Colonic mucosa (tissue), 4 donors: ENCODE measurements around the gene TMEM236. TPM values are rescaled to one million over a fixed set of nuclear protein-coding genes. Genes with fewer than 3 reads are reported as not detected.
A peak's percentile ranks its signal among the peaks of the same experiment; 100 is the strongest.

ENCODE experiments used
- DNase-seq: peaks from one replicate; pipeline ENCODE4 v3.0.0-alpha.2; 2020
- H3K27ac ChIP-seq: fragments of 200-600 bp; one replicate; pipeline ENCODE4 v1.8.0; 2021
- H3K27me3 ChIP-seq: fragments of 200-600 bp; one replicate; pipeline ENCODE4 v1.8.0; 2021
- H3K36me3 ChIP-seq: fragments of 200-600 bp; one replicate; pipeline ENCODE4 v1.8.0; 2021
- H3K4me1 ChIP-seq: fragments of 200-600 bp; one replicate; pipeline ENCODE4 v1.8.0; 2021; ENCODE audit warnings: mild to moderate bottlenecking
- H3K4me3 ChIP-seq: fragments of 200-600 bp; one replicate; pipeline ENCODE4 v1.8.0; 2021
- H3K9ac ChIP-seq, 2 donors: one replicate each; pipeline ENCODE4 v1.7.0; 2013; ENCODE audit warnings: control low read depth in 2 of 2, low read depth in 2 of 2, low read length in 2 of 2
- H3K9me3 ChIP-seq: fragments of 200-600 bp; one replicate; pipeline ENCODE4 v1.8.0; 2021
- intact Hi-C: fragments of 100-400 bp; cut with DNase I; formaldehyde crosslinking; loops from one replicate; pipeline ENCODE4 v1.14.1; 2022
- total RNA-seq, 2 donors: library from RNA; stranded (reverse); fragmentation: NEBNext Ultra II Directional in 1 of 2; extraction: Animal tissue kit (Norgen Biotek cat#: 25700) in 1 of 2; gene quantifications; one replicate each; pipeline ENCODE4 v1.2.1, GENCODE V29; 2021
- TF ChIP-seq, protein P1 (sequence below): fragments of 200-600 bp; IDR thresholded peaks from one replicate; pipeline ENCODE4 v1.8.0; 2022; ENCODE audit warnings: antibody characterized with exemption, mild to moderate bottlenecking
- donor health status: healthy.
- donor health status: DM: no; HTN: no; CAD: no.
- donor health status: DM: no; HTN: no; CAD: no.

The TMEM236 gene
- total RNA-seq, 2 donors from 2014 or later: 16.6 to 57.4 TPM

DNA sequence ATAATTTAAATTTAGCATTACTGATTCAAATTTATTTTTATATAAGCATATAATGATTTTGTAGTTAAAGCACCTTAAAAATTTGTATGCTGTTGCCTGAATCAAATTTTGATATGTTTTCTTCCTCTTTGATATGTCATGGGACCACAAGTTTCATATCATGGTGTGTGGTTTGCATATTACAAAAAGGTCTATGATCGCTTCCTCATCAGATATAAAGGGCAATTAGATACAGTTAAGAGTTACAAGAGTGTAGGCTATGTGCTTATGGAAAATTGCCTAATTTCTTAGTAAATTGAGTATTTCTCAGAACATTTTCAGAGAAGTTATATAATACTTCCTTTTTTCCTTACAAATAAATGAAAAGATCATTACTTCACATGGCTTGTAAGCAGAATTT is 79.3 kb downstream of the TMEM236 start:
- Histone ChIP-seq H3K27me3 (no peaks in the 10 kb centered on the region), H3K9ac (no peak overlapping the region), H3K4me3 (no peak overlapping the region), H3K4me1 (no peaks in the 10 kb centered on the region), H3K36me3 (no peaks in the 10 kb centered on the region), H3K27ac (no peak overlapping the region), H3K9me3 (no peaks in the 10 kb centered on the region)
- intact Hi-C loops: no loop called here
- TF ChIP-seq, protein P1, sequence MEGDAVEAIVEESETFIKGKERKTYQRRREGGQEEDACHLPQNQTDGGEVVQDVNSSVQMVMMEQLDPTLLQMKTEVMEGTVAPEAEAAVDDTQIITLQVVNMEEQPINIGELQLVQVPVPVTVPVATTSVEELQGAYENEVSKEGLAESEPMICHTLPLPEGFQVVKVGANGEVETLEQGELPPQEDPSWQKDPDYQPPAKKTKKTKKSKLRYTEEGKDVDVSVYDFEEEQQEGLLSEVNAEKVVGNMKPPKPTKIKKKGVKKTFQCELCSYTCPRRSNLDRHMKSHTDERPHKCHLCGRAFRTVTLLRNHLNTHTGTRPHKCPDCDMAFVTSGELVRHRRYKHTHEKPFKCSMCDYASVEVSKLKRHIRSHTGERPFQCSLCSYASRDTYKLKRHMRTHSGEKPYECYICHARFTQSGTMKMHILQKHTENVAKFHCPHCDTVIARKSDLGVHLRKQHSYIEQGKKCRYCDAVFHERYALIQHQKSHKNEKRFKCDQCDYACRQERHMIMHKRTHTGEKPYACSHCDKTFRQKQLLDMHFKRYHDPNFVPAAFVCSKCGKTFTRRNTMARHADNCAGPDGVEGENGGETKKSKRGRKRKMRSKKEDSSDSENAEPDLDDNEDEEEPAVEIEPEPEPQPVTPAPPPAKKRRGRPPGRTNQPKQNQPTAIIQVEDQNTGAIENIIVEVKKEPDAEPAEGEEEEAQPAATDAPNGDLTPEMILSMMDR: no peak
- no peak for DNase-seq

DNA sequence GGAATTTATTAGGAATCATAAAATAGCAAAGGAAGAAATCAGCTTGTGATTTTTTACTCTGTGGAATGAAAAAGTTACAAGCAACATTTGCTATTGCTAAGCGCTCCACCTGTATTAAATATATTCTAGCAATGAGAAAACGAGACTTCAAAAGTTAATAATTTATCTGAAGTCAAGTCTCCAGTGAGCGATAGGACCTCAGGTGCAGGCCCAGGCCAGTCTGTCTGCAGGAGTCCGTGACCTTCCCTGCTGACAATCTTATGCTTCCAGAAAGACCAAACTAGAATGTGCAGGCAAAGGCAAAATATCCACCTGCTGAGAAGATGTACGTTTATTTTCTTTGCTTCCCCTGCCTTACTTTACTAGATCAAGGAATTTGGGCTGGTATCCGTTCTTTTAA is 79.9 kb downstream of the TMEM236 start:
- no peak overlapping the region for H3K9ac ChIP-seq
- H3K4me1 ChIP-seq: no peaks in the 10 kb centered on the region
- intact Hi-C loops: no loop called here
- TF ChIP-seq, protein P1: no peak
- H3K36me3 ChIP-seq: no peaks in the 10 kb centered on the region
- no peak for DNase-seq
- H3K9me3 ChIP-seq: no peaks in the 10 kb centered on the region
- no peaks in the 10 kb centered on the region for H3K27me3 ChIP-seq
- no peak overlapping the region for H3K27ac ChIP-seq
- no peak overlapping the region for H3K4me3 ChIP-seq

GRCh38 chr10:17833656-17834055 is 81.7 kb downstream of the TMEM236 start:
- Histone ChIP-seq H3K36me3 (no peaks in the 10 kb centered on the region), H3K9me3 (no peaks in the 10 kb centered on the region), H3K27me3 (no peaks in the 10 kb centered on the region), H3K4me1 (no peaks in the 10 kb centered on the region), H3K4me3 (no peak overlapping the region), H3K27ac (no peak overlapping the region), H3K9ac (no peak overlapping the region)
- TF ChIP-seq, protein P1: no peak
- intact Hi-C loops: no loop called here
- no peak for DNase-seq

GRCh38 chr10:17835688-17836087 is 83.7 kb downstream of the TMEM236 start:
- no peaks in the 10 kb centered on the region for H3K4me1 ChIP-seq
- H3K27ac ChIP-seq: no peak overlapping the region
- no peak for DNase-seq
- TF ChIP-seq, protein P1: no peak
- no peaks in the 10 kb centered on the region for H3K27me3 ChIP-seq
- H3K4me3 ChIP-seq: no peak overlapping the region
- no peak overlapping the region for H3K9ac ChIP-seq
- H3K36me3 ChIP-seq: no peaks in the 10 kb centered on the region
- intact Hi-C loops: no loop called here
- H3K9me3 ChIP-seq: no peaks in the 10 kb centered on the region

GRCh38 chr10:17836942-17837341 is 84.9 kb downstream of the TMEM236 start:
- peak; percentile 43 for DNase-seq
- peak overlapping the region; percentile 1 for H3K4me3 ChIP-seq

More at GRCh38 chr10:17836942-17837341, 84.9 kb downstream of the TMEM236 start:
- H3K9me3 ChIP-seq: no peaks in the 10 kb centered on the region
- H3K36me3 ChIP-seq: no peaks in the 10 kb centered on the region
- peak overlapping the region in 1 of 2 donors; percentile 38 for H3K9ac ChIP-seq
- TF ChIP-seq, protein P1: no peak
- no peaks in the 10 kb centered on the region for H3K27me3 ChIP-seq
- no peak overlapping the region for H3K27ac ChIP-seq
- H3K4me1 ChIP-seq: no peaks in the 10 kb centered on the region
- intact Hi-C loops: no loop called here
